ENCODE results near the gene INPP1. TPM values are rescaled to one million over a fixed set of nuclear protein-coding genes. Genes with fewer than 3 reads are reported as not detected.

The INPP1 gene
- total RNA-seq, 1 experiment from 2014 or later: 23.1 TPM

- Mint-ChIP-seq H3K27ac (ENCODE audit: unreplicated experiment) (no peak overlapping the region), H3K9me3 (ENCODE audit: low read depth, unreplicated experiment) (no peaks in the 10 kb centered on the region), H3K4me1 (ENCODE audit: low read depth, unreplicated experiment) (peaks cover 47% of the 10 kb centered on the region), H3K4me3 (ENCODE audit: low read depth, unreplicated experiment) (no peak overlapping the region), H3K36me3 (ENCODE audit: insufficient read depth, unreplicated experiment) (peaks cover 14% of the 10 kb centered on the region), H3K27me3 (ENCODE audit: unreplicated experiment) (no peaks in the 10 kb centered on the region)
- intact Hi-C loops (cut with micrococcal nuclease; ENCODE audit: unreplicated experiment): loop anchor here (1.0 kb wide), 1 partner anchor 225 kb away; no protein-coding TSS in a partner anchor
- BruUV-seq (replicated peaks): no TSS peak
- TF ChIP-seq CTCF (IDR thresholded peaks at IDR 0.05; ENCODE audit: unreplicated experiment): no peak
- CTCF ChIA-PET: interaction anchor here (0.7 kb wide), 1 partner anchor 36 kb away, joined by 4 read pairs; no protein-coding TSS in a partner anchor
- DNase-seq: no peak
These were observed 29.5 kb upstream of the INPP1 start for GRCh38 chr2:190313880-190314279.

GRCh38 chr2:190315273-190315672 lies 28.1 kb upstream of the INPP1 start:
- no peak for TF ChIP-seq CTCF (IDR thresholded peaks at IDR 0.05; ENCODE audit: unreplicated experiment)
- CTCF ChIA-PET: no interaction called here

GRCh38 chr2:190318514-190318913 lies 24.9 kb upstream of the INPP1 start:
- Mint-ChIP-seq H3K9me3 (ENCODE audit: low read depth, unreplicated experiment) (no peaks in the 10 kb centered on the region), H3K27ac (ENCODE audit: unreplicated experiment) (peak overlapping the region; percentile 75), H3K4me3 (ENCODE audit: low read depth, unreplicated experiment) (peak overlapping the region; percentile 86), H3K4me1 (ENCODE audit: low read depth, unreplicated experiment) (peaks cover 38% of the 10 kb centered on the region), H3K27me3 (ENCODE audit: unreplicated experiment) (no peaks in the 10 kb centered on the region), H3K36me3 (ENCODE audit: insufficient read depth, unreplicated experiment) (peaks cover 26% of the 10 kb centered on the region)
- CTCF ChIA-PET: no interaction called here
- no TSS peak for BruUV-seq (replicated peaks)
- intact Hi-C loops (cut with micrococcal nuclease; ENCODE audit: unreplicated experiment): no loop called here
- no peak for DNase-seq
- TF ChIP-seq CTCF (IDR thresholded peaks at IDR 0.05; ENCODE audit: unreplicated experiment): no peak

More at GRCh38 chr2:190315273-190315672, 28.1 kb upstream of the INPP1 start:
- peaks cover 26% of the 10 kb centered on the region for H3K36me3 Mint-ChIP-seq (ENCODE audit: insufficient read depth, unreplicated experiment)
- H3K27ac Mint-ChIP-seq (ENCODE audit: unreplicated experiment): no peak overlapping the region
- no peaks in the 10 kb centered on the region for H3K9me3 Mint-ChIP-seq (ENCODE audit: low read depth, unreplicated experiment)
- intact Hi-C loops (cut with micrococcal nuclease; ENCODE audit: unreplicated experiment): no loop called here
- H3K4me3 Mint-ChIP-seq (ENCODE audit: low read depth, unreplicated experiment): no peak overlapping the region
- no TSS peak for BruUV-seq (replicated peaks)
- no peaks in the 10 kb centered on the region for H3K27me3 Mint-ChIP-seq (ENCODE audit: unreplicated experiment)
- no peak for DNase-seq
- peaks cover 47% of the 10 kb centered on the region for H3K4me1 Mint-ChIP-seq (ENCODE audit: low read depth, unreplicated experiment)

GRCh38 chr2:190318931-190319554 lies 24.3 kb upstream of the INPP1 start:
- intact Hi-C loops (cut with micrococcal nuclease; ENCODE audit: unreplicated experiment): no loop called here

More at GRCh38 chr2:190318931-190319554, 24.3 kb upstream of the INPP1 start:
- Mint-ChIP-seq H3K4me1 (ENCODE audit: low read depth, unreplicated experiment) (peaks cover 35% of the 10 kb centered on the region), H3K9me3 (ENCODE audit: low read depth, unreplicated experiment) (no peaks in the 10 kb centered on the region), H3K36me3 (ENCODE audit: insufficient read depth, unreplicated experiment) (peaks cover 26% of the 10 kb centered on the region), H3K27me3 (ENCODE audit: unreplicated experiment) (no peaks in the 10 kb centered on the region), H3K4me3 (ENCODE audit: low read depth, unreplicated experiment) (peak overlapping the region; percentile 86), H3K27ac (ENCODE audit: unreplicated experiment) (peak overlapping the region; percentile 78)
- BruUV-seq (replicated peaks): TSS peak; percentile 53
- DNase-seq: no peak
- CTCF ChIA-PET: interaction anchor here (0.8 to 1.3 kb wide), 4 partner anchors 24 to 236 kb away, joined by 3 to 5 read pairs (median 4); no protein-coding TSS in a partner anchor
- TF ChIP-seq CTCF (IDR thresholded peaks at IDR 0.05; ENCODE audit: unreplicated experiment): no peak
